H1 (cell line): ENCODE measurements around the gene LAMA3. TPM values are rescaled to one million over a fixed set of nuclear protein-coding genes. Genes with fewer than 3 reads are reported as not detected.

ENCODE experiments used
- CTCF ChIA-PET: fragments of 300-600 bp; sonication (Branson Sonifier 250); formaldehyde crosslinking; loops from one replicate; lab custom pipeline; 2021; ENCODE audit not compliant: partially characterized antibody; lab: Charles Lee
- POLR2A ChIA-PET: fragments of 300-600 bp; sonication (Branson Sonifier 250); formaldehyde crosslinking; loops from one replicate; lab custom pipeline; 2021; ENCODE audit warnings: inconsistent platforms; ENCODE audit not compliant: partially characterized antibody; lab: Charles Lee
- DNase-seq, 2 experiments: peaks; one replicate each; pipeline versions ENCODE4 v3.0.0 to v3.0.0-alpha.2; 2010 to 2022; ENCODE audit warnings: low spot score in 2 of 2, low read depth in 1 of 2, mixed read lengths in 1 of 2
- FAIRE-seq: peaks from 2 replicates; lab custom pipeline; 2011; peaks lifted over from hg19 to GRCh38; lab: Jason Lieb, UNC
- H2AFZ ChIP-seq: 2 replicates; pipeline ENCODE4 v1.8.1; 2012; ENCODE audit warnings: low read length, inconsistent platforms
- H2AK5ac ChIP-seq: 2 replicates; pipeline ENCODE4 v1.6.1; 2013; ENCODE audit warnings: low read depth, low read length
- H2BK120ac ChIP-seq: replicated peaks from 2 replicates; pipeline ENCODE3; 2013; ENCODE audit warnings: low read depth, low read length, inconsistent platforms
- H2BK12ac ChIP-seq: 2 replicates; pipeline ENCODE4 v1.6.1; 2013; ENCODE audit warnings: low read depth, low read length
- H2BK15ac ChIP-seq: 2 replicates; pipeline ENCODE4 v1.6.1; 2013; ENCODE audit warnings: low read length
- H2BK20ac ChIP-seq: 2 replicates; pipeline ENCODE4 v1.6.1; 2013; ENCODE audit warnings: low read length
- H2BK5ac ChIP-seq: 2 replicates; pipeline ENCODE4 v1.6.1; 2013; ENCODE audit warnings: low read depth, low read length
- H3K14ac ChIP-seq: 2 replicates; pipeline ENCODE4 v1.6.1; 2013; ENCODE audit warnings: inconsistent platforms; ENCODE audit not compliant: insufficient read length
- H3K18ac ChIP-seq: 2 replicates; pipeline ENCODE4 v1.6.1; 2013; ENCODE audit warnings: low read length; ENCODE audit errors: extremely low read depth
- H3K23ac ChIP-seq: 2 replicates; pipeline ENCODE4 v1.6.1; 2013; ENCODE audit warnings: inconsistent platforms; ENCODE audit not compliant: insufficient read length
- H3K23me2 ChIP-seq: 2 replicates; pipeline ENCODE4 v1.6.1; 2013; ENCODE audit warnings: low read depth, low read length
- H3K27ac ChIP-seq: 2 replicates; pipeline ENCODE4 v1.6.1; 2011; ENCODE audit warnings: low read depth, low read length, inconsistent platforms
- H3K27me3 ChIP-seq, 4 experiments: replicated peaks in 1 of 4; 1 replicate in 1 of 4; 2 replicates in 3 of 4; pipeline versions ENCODE4 v1.6.1 to v1.8.1; 2011 to 2013; ENCODE audit warnings: low read length in 3 of 4, mild to moderate bottlenecking in 3 of 4, inconsistent platforms in 2 of 4, mixed read lengths in 2 of 4, moderate library complexity in 1 of 4; ENCODE audit not compliant: control insufficient read depth in 3 of 4, insufficient read depth in 3 of 4; ENCODE audit errors: extremely low read depth in 1 of 4
- H3K36me3 ChIP-seq, 4 experiments: 2 replicates each; pipeline versions ENCODE4 v1.6.1 to v1.8.1; 2011 to 2013; ENCODE audit warnings: mild to moderate bottlenecking in 4 of 4, low read length in 3 of 4, moderate library complexity in 2 of 4, control low read depth in 1 of 4, inconsistent platforms in 1 of 4; ENCODE audit not compliant: insufficient read depth in 4 of 4, control insufficient read depth in 2 of 4
- H3K4ac ChIP-seq: replicated peaks from 2 replicates; pipeline ENCODE3; 2013; ENCODE audit warnings: low read length, low read depth, mixed read lengths, inconsistent platforms; ENCODE audit not compliant: insufficient read length
- H3K4me1 ChIP-seq, 4 experiments: replicated peaks in 1 of 4; 1 replicate in 1 of 4; 2 replicates in 3 of 4; pipeline versions ENCODE4 v1.6.1 to v1.8.1; 2011 to 2013; ENCODE audit warnings: low read length in 3 of 4, inconsistent platforms in 2 of 4, mixed read lengths in 1 of 4; ENCODE audit not compliant: insufficient read depth in 4 of 4, control insufficient read depth in 3 of 4
- H3K4me2 ChIP-seq, 2 experiments: 2 replicates each; pipeline versions ENCODE4 v1.6.1 to v1.8.1; 2011 to 2013; ENCODE audit warnings: low read depth in 2 of 2, low read length in 2 of 2, control low read depth in 1 of 2, inconsistent platforms in 1 of 2, mild to moderate bottlenecking in 1 of 2; ENCODE audit not compliant: insufficient read depth in 1 of 2
- H3K4me3 ChIP-seq, 4 experiments: fragments of 200-600, 300-600 bp in 1 of 4; sonication (generic), shearing (Covaris generic), sonication (Bioruptor Twin) in 1 of 4; 2 replicates each; pipeline versions ENCODE4 v1.5.1 to v1.8.1; 2011 to 2016; ENCODE audit warnings: low read length in 4 of 4, low read depth in 3 of 4, control low read depth in 2 of 4, inconsistent platforms in 2 of 4, mild to moderate bottlenecking in 2 of 4, mixed read lengths in 1 of 4, moderate library complexity in 1 of 4; ENCODE audit not compliant: insufficient read depth in 2 of 4; ENCODE audit errors: extremely low read depth in 1 of 4
- H3K56ac ChIP-seq: replicated peaks from 2 replicates; pipeline ENCODE3; 2013; ENCODE audit warnings: low read depth, mild to moderate bottlenecking, mixed read lengths, low read length, inconsistent platforms; ENCODE audit not compliant: insufficient read length
- H3K79me1 ChIP-seq: 2 replicates; pipeline ENCODE4 v1.6.1; 2013; ENCODE audit warnings: low read depth, low read length, control low read depth
- H3K79me2 ChIP-seq, 2 experiments: 2 replicates each; pipeline versions ENCODE4 v1.6.1 to v1.8.1; 2012 to 2013; ENCODE audit warnings: low read length in 2 of 2, mild to moderate bottlenecking in 2 of 2, inconsistent platforms in 1 of 2; ENCODE audit not compliant: insufficient read depth in 2 of 2, control insufficient read depth in 1 of 2
- H3K9ac ChIP-seq, 4 experiments: replicated peaks in 1 of 4; 1 replicate in 1 of 4; 2 replicates in 3 of 4; pipeline versions ENCODE4 v1.6.1 to v1.8.1; 2011 to 2013; ENCODE audit warnings: low read depth in 3 of 4, low read length in 3 of 4, control low read depth in 2 of 4, mild to moderate bottlenecking in 2 of 4, moderate library complexity in 2 of 4, inconsistent platforms in 1 of 4; ENCODE audit errors: extremely low read depth in 1 of 4
- H3K9me3 ChIP-seq, 2 experiments: 2 replicates each; pipeline versions ENCODE4 v1.6.1 to v1.8.1; 2012 to 2013; ENCODE audit warnings: mild to moderate bottlenecking in 2 of 2, moderate library complexity in 2 of 2, control low read depth in 1 of 2, inconsistent platforms in 1 of 2, low read depth in 1 of 2, low read length in 1 of 2, mixed read lengths in 1 of 2; ENCODE audit not compliant: insufficient read depth in 2 of 2
- H4K20me1 ChIP-seq, 2 experiments: replicated peaks in 1 of 2; 2 replicates each; pipeline versions ENCODE3 to v1.8.1; 2011 to 2013; ENCODE audit warnings: inconsistent platforms in 2 of 2, low read length in 2 of 2, mild to moderate bottlenecking in 1 of 2; ENCODE audit not compliant: insufficient read depth in 2 of 2, control insufficient read depth in 1 of 2
- H4K5ac ChIP-seq: 2 replicates; pipeline ENCODE4 v1.6.1; 2013; ENCODE audit warnings: low read length, low read depth, mixed read lengths, inconsistent platforms; ENCODE audit not compliant: insufficient read length
- H4K8ac ChIP-seq: 2 replicates; pipeline ENCODE4 v1.8.0; 2013; ENCODE audit warnings: mild to moderate bottlenecking, moderate library complexity, low read length, inconsistent platforms; ENCODE audit not compliant: insufficient read depth; ENCODE audit errors: extremely low read depth
- H4K91ac ChIP-seq: replicated peaks from 2 replicates; pipeline ENCODE3; 2013; ENCODE audit warnings: low read length, mixed read lengths, inconsistent platforms; ENCODE audit not compliant: insufficient read length
- BACH1 ChIP-seq: IDR thresholded peaks from 2 replicates; pipeline ENCODE4 v1.6.1; 2012; ENCODE audit warnings: low read length, improper control_type of control experiment
- CTCF ChIP-seq, 3 experiments: IDR thresholded peaks; 1 replicate in 2 of 3; 2 replicates in 1 of 3; pipeline versions ENCODE4 v1.5.1 to v1.6.1; 2011; ENCODE audit warnings: low read length in 3 of 3, mild to moderate bottlenecking in 3 of 3, inconsistent platforms in 2 of 3, low read depth in 1 of 3, moderate library complexity in 1 of 3; ENCODE audit not compliant: insufficient read depth in 1 of 3; ENCODE audit errors: control extremely low read depth in 1 of 3
- HDAC2 ChIP-seq, 2 experiments: fragments of 300-600 bp in 1 of 2; sonication (generic) in 1 of 2; IDR thresholded peaks; 2 replicates each; pipeline ENCODE4 v1.6.1; 2011 to 2012; ENCODE audit warnings: low read depth in 2 of 2, low read length in 2 of 2, mild to moderate bottlenecking in 2 of 2, moderate library complexity in 2 of 2, borderline replicate concordance in 1 of 2, inconsistent platforms in 1 of 2
- JUN ChIP-seq: IDR thresholded peaks from 2 replicates; pipeline ENCODE4 v1.6.1; 2011; ENCODE audit warnings: low read depth, mild to moderate bottlenecking, improper control_type of control experiment, low read length
- PHF8 ChIP-seq: fragments of 200-600 bp; sonication (generic); conservative IDR thresholded peaks from 2 replicates; pipeline ENCODE4 v1.7.1; 2012; ENCODE audit warnings: low read depth, mild to moderate bottlenecking, inconsistent platforms, low read length, moderate library complexity
- POLR2A ChIP-seq, 2 experiments: IDR thresholded peaks; 1 replicate in 1 of 2; 2 replicates in 1 of 2; pipeline ENCODE4 v1.6.1; 2011; ENCODE audit warnings: low read depth in 2 of 2, low read length in 2 of 2, mild to moderate bottlenecking in 2 of 2; ENCODE audit errors: control extremely low read depth in 1 of 2
- SUZ12 ChIP-seq: fragments of 200-600 bp; sonication (generic); IDR thresholded peaks from 2 replicates; pipeline ENCODE4 v1.6.1; 2012; ENCODE audit warnings: mild to moderate bottlenecking, inconsistent platforms, low read length, moderate library complexity, mixed read lengths
- TAF7 ChIP-seq: optimal IDR thresholded peaks from 2 replicates; pipeline ENCODE3; 2011; ENCODE audit warnings: low read depth, mild to moderate bottlenecking, inconsistent platforms, low read length, moderate library complexity, borderline replicate concordance
- ZNF274 ChIP-seq: IDR thresholded peaks from 2 replicates; pipeline ENCODE4 v1.7.0; 2012; ENCODE audit warnings: low read length, borderline replicate concordance; ENCODE audit errors: extremely low read depth
- WGBS, 2 experiments: shearing (Covaris generic) in 1 of 2; methylation state at CpG; one replicate each; pipeline versions ENCODE4 v1.1.6 to v1.1.7; 2013 to 2015; ENCODE audit warnings: low lambda C conversion rate in 2 of 2, mixed read lengths in 2 of 2, inconsistent platforms in 1 of 2, low coverage in 1 of 2, missing lambda C conversion rate in 1 of 2; ENCODE audit not compliant: insufficient replicate concordance in 2 of 2, insufficient coverage in 1 of 2, insufficient read length in 1 of 2; ENCODE audit errors: extremely low coverage in 1 of 2, missing lambda C conversion rate in 1 of 2; 5-methylcytosine and 5-hydroxymethylcytosine counted together
- polyA plus RNA-seq, 7 experiments: library from polyadenylated mRNA; depleted of rRNA in 3 of 7; stranded (reverse) in 5 of 7; unstranded in 2 of 7; fragments of >200 nt in 5 of 7; fragments of 200-250 nt in 2 of 7; gene quantifications; 1 replicate in 5 of 7; 2 replicates in 1 of 7; 4 replicates in 1 of 7; pipeline versions ENCODE4 v1.2.1 to v1.2.3, GENCODE V29; 2011 to 2013; ENCODE audit warnings: missing spikeins in 2 of 7, mixed read lengths in 2 of 7
- total RNA-seq: library from RNA; stranded (reverse); fragmentation: NEBNext Ultra II Directional; extraction: Animal tissue kit (Norgen Biotek cat#: 25700); gene quantifications from 2 replicates; pipeline ENCODE4 v1.2.1, GENCODE V29; 2021

The LAMA3 gene
- total and polyA plus RNA-seq, 2 of the 8 experiments (the other 6 are each of a cell fraction or from before 2014, with no cell fraction given) = 0.76 to 5.0 TPM

GRCh38 chr18:23845988-23846630, 156.9 kb downstream of the LAMA3 start:
- H3K14ac ChIP-seq = no peak overlapping the region
- no peak overlapping the region for H2BK5ac ChIP-seq
- no peaks in the 10 kb centered on the region for H3K36me3 ChIP-seq
- no peak overlapping the region for H2AK5ac ChIP-seq
- H3K27ac ChIP-seq = no peak overlapping the region
- no peak overlapping the region for H4K5ac ChIP-seq
- H2BK15ac ChIP-seq = no peak overlapping the region
- H3K23me2 ChIP-seq = no peaks in the 10 kb centered on the region
- ChIA-PET POLR2A (no interaction called here), CTCF (interaction anchor here (0.6 to 1.6 kb wide), 5 partner anchors 10 to 601 kb away, joined by 3 read pairs; no protein-coding TSS in a partner anchor)
- TF ChIP-seq TAF7 (no peak), ZNF274 (no peak), SUZ12 (no peak), BACH1 (no peak), POLR2A (IDR thresholded peaks at IDR 0.05; ENCODE audit: control extremely low read depth in 1 of 2, low read depth in 2 of 2, low read length in 2 of 2) (no peak), CTCF (IDR thresholded peaks at IDR 0.05; ENCODE audit: control extremely low read depth in 1 of 3, insufficient read depth in 1 of 3, low read depth in 1 of 3, low read length in 3 of 3) (no peak), PHF8 (no peak), JUN (no peak), HDAC2 (IDR thresholded peaks at IDR 0.05; ENCODE audit: borderline replicate concordance in 1 of 2, low read depth in 2 of 2, low read length in 2 of 2) (no peak)
- no peak overlapping the region for H3K4ac ChIP-seq
- no peak overlapping the region for H4K91ac ChIP-seq
- H3K79me2 ChIP-seq = no peaks in the 10 kb centered on the region
- FAIRE-seq (no peak), DNase-seq (no peak)
- H3K4me1 ChIP-seq = peaks cover 0 to 2% (median 0%) of the 10 kb centered on the region in 4 experiments; a peak in 5 of 7 replicates
- H3K79me1 ChIP-seq = no peaks in the 10 kb centered on the region
- H3K27me3 ChIP-seq = no peaks in the 10 kb centered on the region
- 89% methylated on average over 15 of the region's 15 CpGs; no CpG with 5 or more reads in 1 of the 2 experiments for WGBS, 2 experiments
- no peaks in the 10 kb centered on the region for H3K9me3 ChIP-seq
- no peak overlapping the region for H2AFZ ChIP-seq
- H2BK12ac ChIP-seq = no peak overlapping the region
- H3K23ac ChIP-seq = no peak overlapping the region
- no peak overlapping the region for H3K4me2 ChIP-seq
- no peak overlapping the region for H3K9ac ChIP-seq
- no peaks in the 10 kb centered on the region for H4K20me1 ChIP-seq
- no peak overlapping the region for H3K56ac ChIP-seq
- H2BK120ac ChIP-seq = no peak overlapping the region
- no peak overlapping the region for H2BK20ac ChIP-seq
- no peak overlapping the region; the same call in 1 of the 2 replicates for H4K8ac ChIP-seq
- no peak overlapping the region for H3K18ac ChIP-seq
- no peak overlapping the region for H3K4me3 ChIP-seq
